ENCODE measurements around the gene ETV1.
"Not testable (repeated sequence)": the region's sequence is repeated elsewhere in the genome, so short reads cannot be mapped to it uniquely, and the experiment has no call there.

The ETV1 gene

GRCh38 chr7:13933091-13933490, 56.4 kb downstream of the ETV1 start:
- DNase-seq (ENCODE audit: extremely low read depth in 1 of 2, low read depth in 1 of 2) = no peak

GRCh38 chr7:13932131-13932530, 57.3 kb downstream of the ETV1 start:
- DNase-seq (ENCODE audit: extremely low read depth in 1 of 2, low read depth in 1 of 2) = no peak

GRCh38 chr7:13921062-13921461, 68.4 kb downstream of the ETV1 start:
- DNase-seq (ENCODE audit: extremely low read depth in 1 of 2, low read depth in 1 of 2) = no peak

GRCh38 chr7:13920053-13920697, 69.3 kb downstream of the ETV1 start:
- DNase-seq (ENCODE audit: extremely low read depth in 1 of 2, low read depth in 1 of 2) = no peak

- DNase-seq (ENCODE audit: extremely low read depth in 1 of 2, low read depth in 1 of 2) = not testable (repeated sequence)
Measured at GRCh38 chr7:13918333-13918732, 71.1 kb downstream of the ETV1 start.

- DNase-seq (ENCODE audit: extremely low read depth in 1 of 2, low read depth in 1 of 2) = not testable (repeated sequence)
Measured at GRCh38 chr7:13917103-13917502, 72.4 kb downstream of the ETV1 start.

- no peak for DNase-seq (ENCODE audit: extremely low read depth in 1 of 2, low read depth in 1 of 2)
Measured at GRCh38 chr7:13915891-13916290, 73.6 kb downstream of the ETV1 start.

GRCh38 chr7:13912715-13913278, 76.7 kb downstream of the ETV1 start:
- no peak for DNase-seq (ENCODE audit: extremely low read depth in 1 of 2, low read depth in 1 of 2)

GRCh38 chr7:13911909-13912308, 77.6 kb downstream of the ETV1 start:
- no peak for DNase-seq (ENCODE audit: extremely low read depth in 1 of 2, low read depth in 1 of 2)

GRCh38 chr7:13910805-13911551, 78.5 kb downstream of the ETV1 start:
- DNase-seq (ENCODE audit: extremely low read depth in 1 of 2, low read depth in 1 of 2) = no peak

GRCh38 chr7:13908667-13909397, 80.6 kb downstream of the ETV1 start:
- no peak for DNase-seq (ENCODE audit: extremely low read depth in 1 of 2, low read depth in 1 of 2)

- no peak for DNase-seq (ENCODE audit: extremely low read depth in 1 of 2, low read depth in 1 of 2)
Measured at GRCh38 chr7:13907831-13908230, 81.6 kb downstream of the ETV1 start.

GRCh38 chr7:13904689-13905088, 84.8 kb downstream of the ETV1 start:
- no peak for DNase-seq (ENCODE audit: extremely low read depth in 1 of 2, low read depth in 1 of 2)

- DNase-seq (ENCODE audit: extremely low read depth in 1 of 2, low read depth in 1 of 2) = no peak
Measured at GRCh38 chr7:13904007-13904406, 85.5 kb downstream of the ETV1 start.

GRCh38 chr7:13901577-13901976, 87.9 kb downstream of the ETV1 start:
- DNase-seq (ENCODE audit: extremely low read depth in 1 of 2, low read depth in 1 of 2) = no peak

- no peak for DNase-seq (ENCODE audit: extremely low read depth in 1 of 2, low read depth in 1 of 2)
Measured at GRCh38 chr7:13898957-13899670, 90.4 kb downstream of the ETV1 start.

GRCh38 chr7:13897819-13898218, 91.6 kb downstream of the ETV1 start:
- no peak for DNase-seq (ENCODE audit: extremely low read depth in 1 of 2, low read depth in 1 of 2)

GRCh38 chr7:13894954-13895353, 94.5 kb downstream of the ETV1 start:
- DNase-seq (ENCODE audit: extremely low read depth in 1 of 2, low read depth in 1 of 2) = no peak

GRCh38 chr7:13894377-13894776, 95.1 kb downstream of the ETV1 start:
- DNase-seq (ENCODE audit: extremely low read depth in 1 of 2, low read depth in 1 of 2) = no peak

- no peak for DNase-seq (ENCODE audit: extremely low read depth in 1 of 2, low read depth in 1 of 2)
Measured at GRCh38 chr7:13890793-13891192, 98.7 kb downstream of the ETV1 start.

- DNase-seq (ENCODE audit: extremely low read depth in 1 of 2, low read depth in 1 of 2) = no peak
Measured at GRCh38 chr7:13886356-13886755, 103.1 kb downstream of the ETV1 start.

All from activated CD8-positive, alpha-beta memory T cell treated with anti-CD3 and anti-CD28 coated beads for 1 hour (primary cell).